Peyer's patch (tissue), 4 donors: ENCODE results near the gene PTGDR. TPM values are rescaled to one million over a fixed set of nuclear protein-coding genes. Genes with fewer than 3 reads are reported as not detected.

Experiments
- DNase-seq, 3 donors: peaks; one replicate each; pipeline ENCODE4 v3.0.0-alpha.2; 2017 to 2019
- H3K27ac ChIP-seq, 4 donors: fragments of 200-600 bp; sonication (generic); one replicate each; pipeline ENCODE4 v1.5.1; 2016 to 2019
- H3K27me3 ChIP-seq, 2 donors: fragments of 200-600 bp; sonication (generic); one replicate each; pipeline ENCODE4 v1.5.1; 2019
- H3K36me3 ChIP-seq, 3 donors: fragments of 200-600 bp; sonication (generic); one replicate each; pipeline ENCODE4 v1.5.1; 2016 to 2019
- H3K4me1 ChIP-seq, 4 donors: fragments of 200-600 bp; sonication (generic); one replicate each; pipeline ENCODE4 v1.5.1; 2016 to 2019
- H3K4me3 ChIP-seq, 4 donors: fragments of 200-600 bp; sonication (generic); 1 replicate in 3 of 4; 2 replicates in 1 of 4; pipeline ENCODE4 v1.5.1; 2016 to 2019; ENCODE audit warnings: mild to moderate bottlenecking in 1 of 4
- H3K9me3 ChIP-seq, 4 donors: fragments of 200-600 bp; sonication (generic); one replicate each; pipeline ENCODE4 v1.5.1; 2016 to 2019; ENCODE audit warnings: mild to moderate bottlenecking in 1 of 4
- CTCF ChIP-seq, 6 experiments: fragments of 450-650 bp in 4 of 6; fragments of 200-600 bp in 2 of 6; sonication (generic) in 1 of 6; IDR thresholded peaks; one replicate each; pipeline ENCODE4 v1.5.1; 2017 to 2019; ENCODE audit warnings: antibody characterized with exemption in 6 of 6, mild to moderate bottlenecking in 3 of 6, moderate library complexity in 1 of 6
- POLR2A ChIP-seq, 2 donors: fragments of 450-650 bp; IDR thresholded peaks; one replicate each; pipeline ENCODE4 v1.5.1; 2017; ENCODE audit warnings: antibody characterized with exemption in 2 of 2, mild to moderate bottlenecking in 2 of 2, moderate library complexity in 2 of 2
- total RNA-seq, 4 donors: library from RNA; depleted of rRNA; stranded (reverse); fragments of >200 nt; gene quantifications; one replicate each; pipeline ENCODE4 v1.1.0, GENCODE V29; 2016

PTGDR gene
- total RNA-seq, 4 donors from 2014 or later, result 1.4 to 3.8 (median 1.4) TPM; not detected in 1

GRCh38 chr14:52312931-52313355, 45.4 kb downstream of the PTGDR start:
- H3K27ac ChIP-seq, result peak overlapping the region; percentile 67 to 89 (median 82)
- H3K36me3 ChIP-seq, result no peaks in the 10 kb centered on the region
- peak overlapping the region in 3 of 4 donors; percentile 49 to 64 (median 62) for H3K4me3 ChIP-seq
- no peak for DNase-seq
- TF ChIP-seq CTCF (IDR thresholded peaks at IDR 0.05) (no peak), POLR2A (IDR thresholded peaks at IDR 0.05) (no peak)
- no peaks in the 10 kb centered on the region for H3K9me3 ChIP-seq
- H3K4me1 ChIP-seq, result peaks cover 0 to 9% (median 4%) of the 10 kb centered on the region in 4 donors
- no peaks in the 10 kb centered on the region for H3K27me3 ChIP-seq

- Histone ChIP-seq H3K4me1 (peaks cover 0 to 9% (median 4%) of the 10 kb centered on the region in 4 donors), H3K27me3 (no peaks in the 10 kb centered on the region), H3K4me3 (peak overlapping the region; percentile 49 to 64 (median 58)), H3K36me3 (no peaks in the 10 kb centered on the region), H3K27ac (peak overlapping the region; percentile 67 to 89 (median 82)), H3K9me3 (no peaks in the 10 kb centered on the region)
- TF ChIP-seq POLR2A (IDR thresholded peaks at IDR 0.05) (no peak), CTCF (IDR thresholded peaks at IDR 0.05) (no peak)
- no peak for DNase-seq
Measured at GRCh38 chr14:52313462-52313861, 46.0 kb downstream of the PTGDR start.

- Histone ChIP-seq H3K4me1 (peaks cover 0 to 9% (median 4%) of the 10 kb centered on the region in 4 donors), H3K27me3 (no peaks in the 10 kb centered on the region), H3K9me3 (no peaks in the 10 kb centered on the region), H3K4me3 (peak within 1 kb of the TSS; percentile 49 to 64 (median 58)), H3K36me3 (no peaks in the 10 kb centered on the region), H3K27ac (peak within 1 kb of the TSS; percentile 67 to 89 (median 82))
- TF ChIP-seq POLR2A (IDR thresholded peaks at IDR 0.05) (peak in 1 of 2 donors; percentile 59), CTCF (IDR thresholded peaks at IDR 0.05) (no peak)
- DNase-seq, result peak; percentile 68 to 95 (median 89)
Measured at GRCh38 chr14:52313903-52314594, 46.6 kb downstream of the PTGDR start, which contains the start of gene PTGER2. Gene PTGER2, plus strand, starts transcription at chr14:52314312. Its CDS starts 237 bp downstream, at chr14:52314549.

- Histone ChIP-seq H3K4me1 (peaks cover 0 to 9% (median 4%) of the 10 kb centered on the region in 4 donors), H3K36me3 (no peaks in the 10 kb centered on the region), H3K27ac (peak overlapping the region; percentile 67 to 89 (median 82)), H3K9me3 (no peaks in the 10 kb centered on the region), H3K27me3 (no peaks in the 10 kb centered on the region), H3K4me3 (peak overlapping the region; percentile 49 to 64 (median 58))
- TF ChIP-seq CTCF (IDR thresholded peaks at IDR 0.05) (no peak), POLR2A (IDR thresholded peaks at IDR 0.05) (no peak)
- DNase-seq, result peak in 2 of 3 donors; percentile 55 to 63
Measured at GRCh38 chr14:52314595-52315354, 47.3 kb downstream of the PTGDR start.

- TF ChIP-seq POLR2A (IDR thresholded peaks at IDR 0.05), result peak; percentile 16 to 33
- no peak for TF ChIP-seq CTCF (IDR thresholded peaks at IDR 0.05)
- Histone ChIP-seq H3K4me3 (peak overlapping the region; percentile 49 to 64 (median 58)), H3K27me3 (no peaks in the 10 kb centered on the region), H3K9me3 (no peaks in the 10 kb centered on the region), H3K36me3 (no peaks in the 10 kb centered on the region), H3K27ac (peak overlapping the region; percentile 67 to 89 (median 82)), H3K4me1 (peaks cover 0 to 9% (median 4%) of the 10 kb centered on the region in 4 donors)
- peak in 1 of 3 donors; percentile 58 for DNase-seq
Measured at GRCh38 chr14:52315355-52315718, 47.8 kb downstream of the PTGDR start.
